HuH-7.5 (cell line): ENCODE results near the gene OR1L4.

Experiments
- DNase-seq: peaks from one replicate; pipeline ENCODE4 v3.0.0; 2011; ENCODE audit warnings: low spot score

Gene OR1L4

GRCh38 chr9:122723690-122724089, at the start of gene OR1L4:
Gene OR1L4, plus strand, starts transcription at chr9:122723990. Its CDS starts 0 bp downstream, at chr9:122723990.
- DNase-seq: no peak

- DNase-seq: no peak
Observed at GRCh38 chr9:122684851-122685250, 38.9 kb upstream of the OR1L4 start.

GRCh38 chr9:122695696-122696095, 28.1 kb upstream of the OR1L4 start:
- DNase-seq: no peak

- no peak for DNase-seq
Observed at GRCh38 chr9:122718038-122718437, 5.8 kb upstream of the OR1L4 start.

- no peak for DNase-seq
Observed at GRCh38 chr9:122719218-122719617, 4.6 kb upstream of the OR1L4 start.

GRCh38 chr9:122742003-122742402, 18.2 kb downstream of the OR1L4 start, which contains the start of gene OR1L6:
Gene OR1L6, plus strand, starts transcription at chr9:122742303. Its CDS starts 7,545 bp downstream, at chr9:122749848.
- no peak for DNase-seq

- DNase-seq: no peak
Observed at GRCh38 chr9:122754825-122755224, 31.0 kb downstream of the OR1L4 start.

GRCh38 chr9:122767817-122768216, 44.0 kb downstream of the OR1L4 start:
- DNase-seq: no peak
